Activated CD4-positive, alpha-beta T cell treated with anti-CD3 and anti-CD28 coated beads for 1 hour (primary cell): Measurements from ENCODE around the gene XIAP.

ENCODE experiments used
- DNase-seq: peaks from one replicate; pipeline ENCODE4 v3.0.0-alpha.2; 2020

XIAP gene

DNA sequence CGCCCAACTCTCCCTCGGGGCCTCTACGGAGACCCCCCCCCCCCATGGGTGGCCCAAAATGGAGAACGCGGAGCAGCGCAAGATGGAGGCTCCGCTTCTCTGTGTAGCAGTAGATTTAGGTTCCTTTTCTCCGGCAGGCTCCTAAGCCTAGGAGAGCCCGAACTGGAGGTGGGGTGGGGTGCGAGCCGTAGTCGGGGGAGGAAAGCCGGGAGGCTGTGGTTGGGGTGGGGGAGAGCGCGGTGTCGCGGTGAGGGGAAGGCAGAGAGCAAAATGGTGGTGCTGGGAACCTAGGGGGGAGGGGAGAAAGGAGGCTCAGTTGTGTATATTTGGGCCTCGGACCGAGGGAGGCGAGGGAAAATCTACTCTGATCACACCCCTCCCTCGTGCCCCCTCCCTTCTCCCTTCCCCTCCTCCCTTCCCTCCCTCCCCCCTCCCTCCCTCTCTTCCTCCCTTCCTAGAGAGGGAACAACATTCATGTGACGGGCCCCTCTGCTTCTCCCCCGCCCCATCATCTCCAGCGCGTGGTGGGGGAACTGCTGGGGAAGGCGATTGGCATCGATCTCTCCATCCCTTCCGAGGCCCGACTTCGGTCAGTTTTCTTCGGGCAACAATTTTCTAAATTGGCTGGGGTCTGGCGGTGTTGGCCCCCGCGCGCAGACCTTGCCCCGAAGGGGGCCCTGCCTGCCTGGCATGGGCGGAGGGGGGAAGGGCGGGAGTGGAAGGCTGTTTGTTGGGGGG, 101.6 kb downstream of the XIAP start, which contains the start of gene STAG2:
STAG2 (plus strand) TSS at position 439 of the 738 bp plus-strand sequence. CDS start 60,922 bp downstream, outside the sequence.
- peak; percentile 20 for DNase-seq

DNA sequence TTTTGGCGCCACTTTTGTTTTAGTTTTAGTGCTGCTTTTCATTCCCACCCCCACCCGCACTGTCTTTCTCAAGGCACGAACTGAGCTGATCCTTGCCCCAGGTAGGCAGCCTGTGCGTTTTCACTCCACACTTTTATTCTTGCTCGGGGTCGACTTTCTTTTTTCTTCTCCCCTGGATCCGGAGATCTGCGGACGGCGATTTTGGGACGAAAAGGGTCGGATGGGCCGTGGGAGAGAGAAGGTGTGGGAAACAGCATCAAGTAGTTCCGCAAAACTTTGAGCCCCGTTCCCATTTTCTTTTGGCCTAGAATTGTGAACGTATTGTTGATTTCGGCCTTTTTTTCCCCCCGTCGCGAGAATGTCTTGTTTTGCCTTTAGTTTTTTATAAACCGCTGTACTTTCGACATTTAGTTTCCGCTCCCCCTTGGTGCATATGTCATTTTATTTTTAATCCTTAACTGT, 102.2 kb downstream of the XIAP start:
- DNase-seq, result no peak

DNA sequence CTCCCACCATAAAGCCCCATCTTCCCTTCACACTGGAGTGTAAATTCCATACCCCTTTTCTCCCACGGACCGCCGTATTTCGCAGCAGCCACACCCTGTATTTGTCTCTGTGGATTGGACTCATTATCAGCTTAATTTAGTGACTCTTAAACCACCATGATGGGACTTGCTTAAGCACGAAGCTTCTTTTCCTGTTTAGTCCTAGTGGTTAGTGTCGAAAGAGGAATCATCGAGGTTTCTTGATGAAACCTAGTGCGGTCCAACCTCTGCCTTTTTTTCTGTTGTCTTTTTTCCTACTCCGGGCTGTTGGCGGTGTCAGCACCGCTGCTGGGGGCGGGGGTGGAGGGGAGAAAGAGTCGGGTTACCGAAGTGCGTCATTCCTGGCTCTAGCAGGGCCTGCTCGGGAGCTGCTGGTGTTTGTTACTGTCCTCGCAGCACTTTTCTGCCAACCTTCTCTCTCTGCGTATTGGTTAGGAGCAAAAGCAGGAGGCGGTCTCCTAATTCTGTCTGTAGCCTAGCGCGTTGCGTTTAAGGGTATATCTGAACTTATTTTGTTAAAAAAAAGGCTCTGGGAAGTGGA, 103.0 kb downstream of the XIAP start:
- peak; percentile 71 for DNase-seq
